Inferior parietal cortex (tissue), 1 donor: Measurements from ENCODE around the gene NIPAL4.
A peak's percentile ranks its signal among the peaks of the same experiment; 100 is the strongest.
"Not testable (repeated sequence)": the region's sequence is repeated elsewhere in the genome, so short reads cannot be mapped to it uniquely, and the experiment has no call there.

Experiments used
- DNase-seq: peaks from one replicate; pipeline ENCODE4 v3.0.0-alpha.2; 2016; ENCODE audit errors: extremely low spot score

The NIPAL4 gene

GRCh38 chr5:157459715-157460599, at the start of gene NIPAL4:
Gene NIPAL4 (plus strand): TSS chr5:157460213. CDS start chr5:157460321, 108 bp downstream.
- DNase-seq: no peak

GRCh38 chr5:157415838-157416237, 44.2 kb upstream of the NIPAL4 start:
- no peak for DNase-seq

GRCh38 chr5:157419521-157419920, 40.5 kb upstream of the NIPAL4 start:
- not testable (repeated sequence) for DNase-seq

GRCh38 chr5:157429920-157430319, 30.1 kb upstream of the NIPAL4 start:
- DNase-seq: not testable (repeated sequence)

GRCh38 chr5:157431544-157432200, 28.3 kb upstream of the NIPAL4 start:
- peak; percentile 89 for DNase-seq

GRCh38 chr5:157434096-157434495, 25.9 kb upstream of the NIPAL4 start:
- no peak for DNase-seq

GRCh38 chr5:157443041-157443549, 16.9 kb upstream of the NIPAL4 start:
- DNase-seq: no peak

- DNase-seq: no peak
Measured at GRCh38 chr5:157444224-157444623, 15.8 kb upstream of the NIPAL4 start.

- DNase-seq: no peak
Measured at GRCh38 chr5:157445745-157446411, 14.1 kb upstream of the NIPAL4 start.

- no peak for DNase-seq
Measured at GRCh38 chr5:157446412-157446935, 13.5 kb upstream of the NIPAL4 start.

GRCh38 chr5:157447201-157447637, 12.8 kb upstream of the NIPAL4 start:
- DNase-seq: no peak

GRCh38 chr5:157449011-157449723, 10.8 kb upstream of the NIPAL4 start:
- no peak for DNase-seq

- DNase-seq: no peak
Measured at GRCh38 chr5:157450024-157450423, 10.0 kb upstream of the NIPAL4 start.

GRCh38 chr5:157451806-157452205, 8.2 kb upstream of the NIPAL4 start:
- no peak for DNase-seq

- DNase-seq: no peak
Measured at GRCh38 chr5:157454273-157454672, 5.7 kb upstream of the NIPAL4 start.

- no peak for DNase-seq
Measured at GRCh38 chr5:157455057-157455456, 5.0 kb upstream of the NIPAL4 start.

- DNase-seq: peak; percentile 83
Measured at GRCh38 chr5:157456301-157456700, 3.7 kb upstream of the NIPAL4 start.

- no peak for DNase-seq
Measured at GRCh38 chr5:157457391-157457790, 2.6 kb upstream of the NIPAL4 start.

- no peak for DNase-seq
Measured at GRCh38 chr5:157458835-157459234, 1.2 kb upstream of the NIPAL4 start.

GRCh38 chr5:157460921-157461792, 1.1 kb downstream of the NIPAL4 start:
- DNase-seq: no peak
